Upper lobe of left lung (tissue), 4 donors: ENCODE data around the gene APP.

ENCODE experiments used
- EP300 ChIP-seq, 4 donors: sonication (generic); formaldehyde crosslinking; IDR thresholded peaks; one replicate each; pipeline ENCODE4 v1.5.1; 2017; ENCODE audit warnings: antibody characterized with exemption in 4 of 4, control low read depth in 2 of 4
- POLR2A ChIP-seq, 4 donors: fragments of 450-650 bp; IDR thresholded peaks; one replicate each; pipeline ENCODE4 v1.5.1; 2016 to 2017; ENCODE audit warnings: antibody characterized with exemption in 4 of 4, mild to moderate bottlenecking in 2 of 4
- TF ChIP-seq, protein P1 (sequence below), 6 experiments: fragments of 450-650 bp in 4 of 6; fragments of 200-600 bp in 2 of 6; sonication (generic) in 2 of 6; IDR thresholded peaks; one replicate each; pipeline ENCODE4 v1.5.1; 2016 to 2019; ENCODE audit warnings: antibody characterized with exemption in 6 of 6

DNA sequence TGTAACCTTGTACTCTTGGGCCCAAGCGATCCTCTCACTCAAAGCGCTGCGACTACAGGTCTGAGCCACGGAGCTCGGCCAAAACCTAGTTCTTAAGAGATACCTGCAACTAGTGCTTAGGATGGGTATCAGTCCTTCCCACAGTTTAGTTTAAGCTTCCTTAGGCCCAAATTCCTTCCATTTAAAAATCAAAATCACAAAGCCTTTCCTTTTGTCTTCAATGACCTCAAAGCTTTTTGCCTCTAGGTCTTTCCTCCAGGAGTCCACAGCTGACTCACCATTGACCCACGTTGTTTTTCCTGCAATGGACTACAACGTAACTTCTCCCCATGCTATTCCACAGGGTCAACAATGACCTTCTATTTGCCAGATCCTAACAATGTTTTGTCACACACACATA, 64.0 kb downstream of the APP start:
- TF ChIP-seq EP300 (IDR thresholded peaks at IDR 0.05) = no peak
- TF ChIP-seq, protein P1, sequence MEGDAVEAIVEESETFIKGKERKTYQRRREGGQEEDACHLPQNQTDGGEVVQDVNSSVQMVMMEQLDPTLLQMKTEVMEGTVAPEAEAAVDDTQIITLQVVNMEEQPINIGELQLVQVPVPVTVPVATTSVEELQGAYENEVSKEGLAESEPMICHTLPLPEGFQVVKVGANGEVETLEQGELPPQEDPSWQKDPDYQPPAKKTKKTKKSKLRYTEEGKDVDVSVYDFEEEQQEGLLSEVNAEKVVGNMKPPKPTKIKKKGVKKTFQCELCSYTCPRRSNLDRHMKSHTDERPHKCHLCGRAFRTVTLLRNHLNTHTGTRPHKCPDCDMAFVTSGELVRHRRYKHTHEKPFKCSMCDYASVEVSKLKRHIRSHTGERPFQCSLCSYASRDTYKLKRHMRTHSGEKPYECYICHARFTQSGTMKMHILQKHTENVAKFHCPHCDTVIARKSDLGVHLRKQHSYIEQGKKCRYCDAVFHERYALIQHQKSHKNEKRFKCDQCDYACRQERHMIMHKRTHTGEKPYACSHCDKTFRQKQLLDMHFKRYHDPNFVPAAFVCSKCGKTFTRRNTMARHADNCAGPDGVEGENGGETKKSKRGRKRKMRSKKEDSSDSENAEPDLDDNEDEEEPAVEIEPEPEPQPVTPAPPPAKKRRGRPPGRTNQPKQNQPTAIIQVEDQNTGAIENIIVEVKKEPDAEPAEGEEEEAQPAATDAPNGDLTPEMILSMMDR (IDR thresholded peaks at IDR 0.05) = no peak
- no peak for TF ChIP-seq POLR2A (IDR thresholded peaks at IDR 0.05)
